SK-N-SH (cell line): ENCODE results near the gene IL16. TPM values are rescaled to one million over a fixed set of nuclear protein-coding genes. Genes with fewer than 3 reads are reported as not detected.

Experiments used
- CTCF ChIA-PET: fragments of 300-600, 350-600 bp; formaldehyde crosslinking; extraction: SDS; loops from one replicate; lab custom pipeline; 2021; lab: Yijun Ruan, JAX
- POLR2A ChIA-PET: fragments of 350-600 bp; sonication (Branson Sonifier 250); formaldehyde crosslinking; extraction: SDS; loops from one replicate; lab custom pipeline; 2020; ENCODE audit warnings: antibody characterized with exemption, inconsistent platforms; lab: Yijun Ruan, JAX
- DNase-seq: peaks from one replicate; pipeline ENCODE4 v3.0.0; 2012
- H2AFZ ChIP-seq: fragments of 200-600 bp; sonication (generic); 2 replicates; pipeline ENCODE4 v1.8.1; 2016; ENCODE audit warnings: antibody characterized with exemption, mild to moderate bottlenecking, low read depth
- H3F3A ChIP-seq: fragments of 200-600 bp; sonication (generic); replicated peaks from 2 replicates; pipeline ENCODE3; 2016; ENCODE audit warnings: antibody characterized with exemption, mild to moderate bottlenecking; ENCODE audit not compliant: insufficient read depth
- H3K27ac ChIP-seq, 2 experiments: fragments of 200-500 bp in 1 of 2; fragments of 200-600 bp in 1 of 2; sonication (Bioruptor generic) in 1 of 2; sonication (generic), shearing (Covaris generic) in 1 of 2; 2 replicates each; pipeline versions ENCODE4 v1.5.1 to v1.6.1; 2014 to 2016; ENCODE audit warnings: low read depth in 2 of 2, inconsistent platforms in 1 of 2, low read length in 1 of 2, mild to moderate bottlenecking in 1 of 2, mixed read lengths in 1 of 2
- H3K27me3 ChIP-seq: fragments of 200-600 bp; sonication (generic), shearing (Covaris generic); 2 replicates; pipeline ENCODE4 v1.6.1; 2016; ENCODE audit warnings: mixed run types; ENCODE audit not compliant: insufficient read depth
- H3K36me3 ChIP-seq, 2 experiments: fragments of 200-500 bp in 1 of 2; fragments of 200-600 bp in 1 of 2; sonication (Bioruptor generic) in 1 of 2; sonication (generic) in 1 of 2; replicated peaks in 1 of 2; 2 replicates each; pipeline versions ENCODE3 to v1.5.1; 2014 to 2016; ENCODE audit warnings: low read length in 1 of 2, mild to moderate bottlenecking in 1 of 2; ENCODE audit not compliant: insufficient read depth in 2 of 2, control insufficient read depth in 1 of 2
- H3K4me1 ChIP-seq, 2 experiments: fragments of 200-500 bp in 1 of 2; fragments of 200-600 bp in 1 of 2; sonication (Bioruptor generic) in 1 of 2; sonication (generic), shearing (Covaris generic) in 1 of 2; 2 replicates each; pipeline versions ENCODE4 v1.5.1 to v1.6.1; 2014 to 2016; ENCODE audit warnings: low read depth in 1 of 2, low read length in 1 of 2, mixed run types in 1 of 2; ENCODE audit not compliant: insufficient read depth in 2 of 2, control insufficient read depth in 1 of 2
- H3K4me2 ChIP-seq: fragments of 200-600 bp; sonication (generic), shearing (Covaris generic); 2 replicates; pipeline ENCODE4 v1.6.1; 2017; ENCODE audit warnings: mixed run types
- H3K4me3 ChIP-seq, 2 experiments: fragments of 200-500 bp in 1 of 2; fragments of 200-600 bp in 1 of 2; sonication (Bioruptor generic) in 1 of 2; sonication (generic), shearing (Covaris generic) in 1 of 2; 2 replicates each; pipeline versions ENCODE4 v1.5.1 to v1.8.1; 2014 to 2016; ENCODE audit warnings: low read depth in 2 of 2, inconsistent platforms in 1 of 2, low read length in 1 of 2, mild to moderate bottlenecking in 1 of 2, mixed read lengths in 1 of 2, moderate library complexity in 1 of 2
- H3K79me2 ChIP-seq: fragments of 200-600 bp; sonication (generic); 2 replicates; pipeline ENCODE4 v1.8.1; 2017; ENCODE audit warnings: mild to moderate bottlenecking; ENCODE audit not compliant: insufficient read depth
- H3K9ac ChIP-seq: fragments of 200-600 bp; sonication (generic); 2 replicates; pipeline ENCODE4 v1.6.1; 2017; ENCODE audit warnings: mixed run types
- H3K9me2 ChIP-seq: fragments of 200-600 bp; sonication (generic); 2 replicates; pipeline ENCODE4 v1.6.1; 2017; ENCODE audit warnings: mixed run types
- H3K9me3 ChIP-seq: fragments of 200-600 bp; sonication (generic); 2 replicates; pipeline ENCODE4 v1.6.1; 2017; ENCODE audit warnings: mixed run types, mild to moderate bottlenecking, moderate library complexity
- H4K20me1 ChIP-seq: fragments of 200-600 bp; sonication (generic); 2 replicates; pipeline ENCODE4 v1.6.1; 2017; ENCODE audit warnings: mild to moderate bottlenecking, mixed run types; ENCODE audit not compliant: insufficient read depth
- ELF1 ChIP-seq: IDR thresholded peaks from 2 replicates; pipeline ENCODE4 v1.4.0; 2012
- EP300 ChIP-seq, 2 experiments: IDR thresholded peaks; 2 replicates each; pipeline versions ENCODE4 v1.4.0 to v1.6.1; 2012; ENCODE audit warnings: borderline replicate concordance in 1 of 2, low read depth in 1 of 2, low read length in 1 of 2
- GABPA ChIP-seq: IDR thresholded peaks from 2 replicates; pipeline ENCODE4 v1.4.0; 2012; ENCODE audit warnings: low read depth, mild to moderate bottlenecking
- GATA2 ChIP-seq: sonication (generic); formaldehyde crosslinking; IDR thresholded peaks from 2 replicates; pipeline ENCODE4 v1.5.0; 2020; ENCODE audit warnings: mild to moderate bottlenecking, missing genetic modification reagents
- MXI1 ChIP-seq: IDR thresholded peaks from 2 replicates; pipeline ENCODE4 v1.6.1; 2012; ENCODE audit warnings: mild to moderate bottlenecking, low read depth, low read length, improper control_type of control experiment
- NFIC ChIP-seq: IDR thresholded peaks from 2 replicates; pipeline ENCODE4 v1.4.0; 2012; ENCODE audit warnings: borderline replicate concordance
- PBX3 ChIP-seq: IDR thresholded peaks from 2 replicates; pipeline ENCODE4; 2012
- RAD21 ChIP-seq: IDR thresholded peaks from 2 replicates; pipeline ENCODE4 v1.6.1; 2012; ENCODE audit warnings: mild to moderate bottlenecking, low read length
- RCOR1 ChIP-seq: fragments of 150-350 bp; IDR thresholded peaks from 2 replicates; pipeline ENCODE4 v1.6.1; 2017; ENCODE audit warnings: antibody characterized with exemption, low read length
- RXRA ChIP-seq: IDR thresholded peaks from 2 replicates; pipeline ENCODE4 v1.4.0; 2012; ENCODE audit warnings: low read depth, mild to moderate bottlenecking, borderline replicate concordance
- TAF1 ChIP-seq: IDR thresholded peaks from 2 replicates; pipeline ENCODE4 v1.6.1; 2012; ENCODE audit warnings: low read depth, mild to moderate bottlenecking, low read length, moderate library complexity, borderline replicate concordance
- TEAD4 ChIP-seq: IDR thresholded peaks from 2 replicates; pipeline ENCODE4 v1.4.0; 2012; ENCODE audit warnings: mild to moderate bottlenecking, borderline replicate concordance; ENCODE audit not compliant: insufficient read depth
- USF1 ChIP-seq: IDR thresholded peaks from 2 replicates; pipeline ENCODE4 v1.4.0; 2012; ENCODE audit warnings: low read depth, borderline replicate concordance
- USF2 ChIP-seq: fragments of 150-350 bp; IDR thresholded peaks from 2 replicates; pipeline ENCODE4 v1.6.1; 2017; ENCODE audit warnings: antibody characterized with exemption, low read length, low read depth, borderline replicate concordance
- WGBS: methylation state at CpG from one replicate; pipeline ENCODE4 v1.1.6; 2017; ENCODE audit warnings: low lambda C conversion rate; 5-methylcytosine and 5-hydroxymethylcytosine counted together
- polyA plus RNA-seq, 3 experiments: library from polyadenylated mRNA; depleted of rRNA; stranded (reverse); fragments of >200 nt; gene quantifications; 2 replicates each; pipeline ENCODE4 v1.2.3, GENCODE V29; 2012

IL16 gene
- polyA plus RNA-seq, 1 of the 3 experiments (the other 2 are of a cell fraction): not detected

- CTCF ChIA-PET: interaction anchor here (1.3 kb wide), 1 partner anchor 83 kb away, joined by 4 read pairs; no protein-coding TSS in a partner anchor
- H3K4me2 ChIP-seq: no peak overlapping the region
- no peak overlapping the region for H2AFZ ChIP-seq
- H3K9me3 ChIP-seq: no peaks in the 10 kb centered on the region
- no peaks in the 10 kb centered on the region for H4K20me1 ChIP-seq
- no peaks in the 10 kb centered on the region for H3K4me1 ChIP-seq
- no peaks in the 10 kb centered on the region for H3K79me2 ChIP-seq
- H3K36me3 ChIP-seq: no peaks in the 10 kb centered on the region
- H3K27ac ChIP-seq: no peak overlapping the region
- no peak for DNase-seq
- no peak overlapping the region for H3K4me3 ChIP-seq
- H3K9ac ChIP-seq: no peak overlapping the region
- WGBS: 39% methylated on average over 13 of the region's 13 CpGs
- TF ChIP-seq RCOR1: no peak
- no peak for TF ChIP-seq USF2
- TF ChIP-seq EP300 (IDR thresholded peaks at IDR 0.05; ENCODE audit: borderline replicate concordance in 1 of 2, low read depth in 1 of 2, low read length in 1 of 2): no peak
- TF ChIP-seq TAF1: no peak
- no peak for TF ChIP-seq MXI1
- TF ChIP-seq TEAD4: no peak
- no peak for TF ChIP-seq GATA2
- TF ChIP-seq, all 33 proteins: peak for 0
- Histone ChIP-seq H3K27me3 (no peaks in the 10 kb centered on the region), H3K9me2 (no peaks in the 10 kb centered on the region), H3F3A (no peaks in the 10 kb centered on the region)
- POLR2A ChIA-PET: no interaction called here
These were observed 13.8 kb upstream of the IL16 start for GRCh38 chr15:81182756-81183438.

GRCh38 chr15:81183439-81183775, 13.3 kb upstream of the IL16 start:
- Histone ChIP-seq H3F3A (no peaks in the 10 kb centered on the region), H3K4me1 (no peaks in the 10 kb centered on the region), H3K9me3 (no peaks in the 10 kb centered on the region), H4K20me1 (no peaks in the 10 kb centered on the region), H3K79me2 (no peaks in the 10 kb centered on the region), H3K9me2 (no peaks in the 10 kb centered on the region), H3K9ac (no peak overlapping the region), H3K36me3 (no peaks in the 10 kb centered on the region), H2AFZ (no peak overlapping the region), H3K4me2 (no peak overlapping the region), H3K27ac (no peak overlapping the region), H3K27me3 (no peaks in the 10 kb centered on the region), H3K4me3 (no peak overlapping the region)
- POLR2A ChIA-PET: no interaction called here
- WGBS: 37% methylated on average over 4 of the region's 4 CpGs
- DNase-seq: no peak
- CTCF ChIA-PET: interaction anchor here (1.3 kb wide), 1 partner anchor 83 kb away, joined by 4 read pairs; no protein-coding TSS in a partner anchor
- TF ChIP-seq NFIC: no peak
- no peak for TF ChIP-seq USF2
- TF ChIP-seq PBX3: no peak
- TF ChIP-seq ELF1: no peak
- no peak for TF ChIP-seq GABPA
- TF ChIP-seq RAD21: no peak
- no peak for TF ChIP-seq RXRA
- TF ChIP-seq USF1: no peak
